Caco-2 (cell line): ENCODE results near the gene DRAM1. TPM values are rescaled to one million over a fixed set of nuclear protein-coding genes. Genes with fewer than 3 reads are reported as not detected.

Experiments
- BruUV-seq: library from RNA; stranded (reverse); fragments of 400-500 nt; replicated peaks from 2 replicates; lab custom pipeline; 2021; lab: Mats Ljungman, UMichigan
- CTCF ChIA-PET: fragments of 300-600 bp; sonication (Branson Sonifier 250); formaldehyde crosslinking; loops from one replicate; lab custom pipeline; 2022; ENCODE audit warnings: antibody characterized with exemption; lab: Charles Lee
- POLR2A ChIA-PET: fragments of 300-600 bp; sonication (Branson Sonifier 250); formaldehyde crosslinking; loops from one replicate; lab custom pipeline; 2022; ENCODE audit warnings: antibody characterized with exemption; lab: Charles Lee
- DNase-seq, 2 experiments: peaks; one replicate each; pipeline versions ENCODE4 v3.0.0 to v3.0.0-alpha.2; 2020 to 2022
- H3K27me3 ChIP-seq: replicated peaks from 2 replicates; pipeline ENCODE4 v1.6.0; 2011; ENCODE audit warnings: low read length; ENCODE audit not compliant: control insufficient read depth, insufficient read depth
- H3K36me3 ChIP-seq: 2 replicates; pipeline ENCODE4 v1.5.1; 2011; ENCODE audit warnings: low read length; ENCODE audit not compliant: control insufficient read depth, insufficient read depth
- H3K4me1 ChIP-seq: fragments of 250-450 bp; sonication (Bioruptor Pico); 2 replicates; pipeline ENCODE4 v1.5.1; 2020; ENCODE audit warnings: mild to moderate bottlenecking
- H3K4me3 ChIP-seq: 2 replicates; pipeline ENCODE4 v1.5.1; 2011; ENCODE audit warnings: low read depth, mild to moderate bottlenecking, control low read depth, low read length
- H3K9me3 ChIP-seq: fragments of 250-450 bp; sonication (Bioruptor Pico); 2 replicates; pipeline ENCODE4 v1.5.1; 2020; ENCODE audit warnings: mild to moderate bottlenecking, moderate library complexity
- H3K27ac Mint-ChIP-seq: one replicate; pipeline ENCODE4 v1.8.0; 2022; ENCODE audit warnings: mixed read lengths; ENCODE audit not compliant: unreplicated experiment
- H3K27me3 Mint-ChIP-seq: one replicate; pipeline ENCODE4 v1.8.0; 2022; ENCODE audit warnings: mixed read lengths; ENCODE audit not compliant: insufficient read depth, unreplicated experiment
- H3K36me3 Mint-ChIP-seq: one replicate; pipeline ENCODE4 v1.8.0; 2022; ENCODE audit warnings: mild to moderate bottlenecking, mixed read lengths; ENCODE audit not compliant: insufficient read depth, unreplicated experiment
- H3K4me1 Mint-ChIP-seq: one replicate; pipeline ENCODE4 v1.8.0; 2022; ENCODE audit warnings: low read depth, mixed read lengths; ENCODE audit not compliant: unreplicated experiment
- H3K4me3 Mint-ChIP-seq: one replicate; pipeline ENCODE4 v1.8.0; 2022; ENCODE audit warnings: mild to moderate bottlenecking, moderate library complexity, mixed read lengths; ENCODE audit not compliant: unreplicated experiment
- H3K9me3 Mint-ChIP-seq: one replicate; pipeline ENCODE4 v1.8.0; 2022; ENCODE audit warnings: mixed read lengths; ENCODE audit not compliant: unreplicated experiment
- CTCF ChIP-seq, 2 experiments: fragments of 200-600 bp in 1 of 2; IDR thresholded peaks; 1 replicate in 1 of 2; 2 replicates in 1 of 2; pipeline versions ENCODE4 v1.5.1 to v1.8.0; 2011 to 2022; ENCODE audit warnings: antibody characterized with exemption in 1 of 2, control low read depth in 1 of 2, inconsistent platforms in 1 of 2, low read depth in 1 of 2, low read length in 1 of 2, mild to moderate bottlenecking in 1 of 2, moderate library complexity in 1 of 2; ENCODE audit not compliant: insufficient read depth in 1 of 2, severe bottlenecking in 1 of 2, unreplicated experiment in 1 of 2
- intact Hi-C: fragments of 100-400 bp; cut with micrococcal nuclease; formaldehyde crosslinking; loops from one replicate; pipeline ENCODE4 v1.10.0; 2022; ENCODE audit not compliant: unreplicated experiment
- total RNA-seq: library from RNA; stranded (reverse); gene quantifications from 2 replicates; pipeline ENCODE4 v1.2.3, GENCODE V29; 2022

The DRAM1 gene
- total RNA-seq, 1 experiment from 2014 or later = 46.4 TPM

- Mint-ChIP-seq H3K36me3 (no peaks in the 10 kb centered on the region), H3K4me3 (no peak overlapping the region), H3K27me3 (no peaks in the 10 kb centered on the region), H3K9me3 (no peaks in the 10 kb centered on the region), H3K27ac (no peak overlapping the region), H3K4me1 (peaks cover 14% of the 10 kb centered on the region)
- H3K4me1 ChIP-seq = peaks cover 2% of the 10 kb centered on the region; the same call in 1 of the 2 replicates
- no peak for DNase-seq
- no peaks in the 10 kb centered on the region; the same call in 1 of the 2 replicates for H3K9me3 ChIP-seq
- BruUV-seq = no TSS peak
- ChIA-PET CTCF (no interaction called here), POLR2A (no interaction called here)
- intact Hi-C loops = no loop called here
- H3K27me3 ChIP-seq = no peaks in the 10 kb centered on the region
- TF ChIP-seq CTCF (IDR thresholded peaks at IDR 0.05; ENCODE audit: insufficient read depth in 1 of 2, low read depth in 1 of 2, low read length in 1 of 2, severe bottlenecking in 1 of 2, unreplicated experiment in 1 of 2) = no peak
- H3K4me3 ChIP-seq = no peak overlapping the region
- H3K36me3 ChIP-seq = no peaks in the 10 kb centered on the region
These were observed 73.8 kb downstream of the DRAM1 start for GRCh38 chr12:101951002-101951670.

GRCh38 chr12:101954113-101954512 is 76.7 kb downstream of the DRAM1 start:
- intact Hi-C loops = no loop called here
- no peak for TF ChIP-seq CTCF (IDR thresholded peaks at IDR 0.05; ENCODE audit: insufficient read depth in 1 of 2, low read depth in 1 of 2, low read length in 1 of 2, severe bottlenecking in 1 of 2, unreplicated experiment in 1 of 2)
- Histone ChIP-seq H3K4me1 (no peaks in the 10 kb centered on the region), H3K36me3 (no peaks in the 10 kb centered on the region), H3K27me3 (no peaks in the 10 kb centered on the region; the same call in 1 of the 2 replicates), H3K9me3 (no peaks in the 10 kb centered on the region), H3K4me3 (no peak overlapping the region)
- no TSS peak for BruUV-seq
- Mint-ChIP-seq H3K4me1 (peaks cover 10% of the 10 kb centered on the region), H3K4me3 (no peak overlapping the region), H3K36me3 (no peaks in the 10 kb centered on the region), H3K9me3 (peaks cover 17% of the 10 kb centered on the region), H3K27me3 (no peaks in the 10 kb centered on the region), H3K27ac (no peak overlapping the region)
- POLR2A ChIA-PET = no interaction called here
- CTCF ChIA-PET = no interaction called here
- DNase-seq = no peak

- Histone ChIP-seq H3K9me3 (no peaks in the 10 kb centered on the region), H3K27me3 (no peaks in the 10 kb centered on the region; the same call in 1 of the 2 replicates), H3K36me3 (no peaks in the 10 kb centered on the region), H3K4me3 (no peak overlapping the region), H3K4me1 (no peaks in the 10 kb centered on the region)
- intact Hi-C loops = no loop called here
- H3K4me3 Mint-ChIP-seq = no peak overlapping the region
- no peaks in the 10 kb centered on the region for H3K27me3 Mint-ChIP-seq
- TF ChIP-seq CTCF (IDR thresholded peaks at IDR 0.05; ENCODE audit: insufficient read depth in 1 of 2, low read depth in 1 of 2, low read length in 1 of 2, severe bottlenecking in 1 of 2, unreplicated experiment in 1 of 2) = no peak
- DNase-seq = peak in 1 of 2 experiments; percentile 31
- CTCF ChIA-PET = no interaction called here
- POLR2A ChIA-PET = no interaction called here
- BruUV-seq = no TSS peak
- peak overlapping the region; percentile 71 for H3K27ac Mint-ChIP-seq
- no peaks in the 10 kb centered on the region for H3K36me3 Mint-ChIP-seq
- peaks cover 21% of the 10 kb centered on the region for H3K9me3 Mint-ChIP-seq
- H3K4me1 Mint-ChIP-seq = peaks cover 10% of the 10 kb centered on the region
These were observed 77.3 kb downstream of the DRAM1 start for GRCh38 chr12:101954676-101955075.
